ENCODE results near the gene RADIL. TPM values are rescaled to one million over a fixed set of nuclear protein-coding genes. Genes with fewer than 3 reads are reported as not detected.

The RADIL gene
- total RNA-seq, result 10 to 100 TPM; 23.2 to 31.0 (median 27.1) TPM

- Histone ChIP-seq H3K9me3 (no peaks in the 10 kb centered on the region), H3K27ac (peak within 1 kb of the TSS; percentile 79 to 91 (median 90)), H3K4me1 (peaks cover 0 to 47% (median 6%) of the 10 kb centered on the region in 4 donors), H3K36me3 (no peaks in the 10 kb centered on the region), H3K27me3 (no peaks in the 10 kb centered on the region), H3K4me3 (peak within 1 kb of the TSS; percentile 56 to 88 (median 84))
- TF ChIP-seq EP300 (IDR thresholded peaks at IDR 0.05) (peak in 1 of 2 donors; percentile 49), CTCF (IDR thresholded peaks at IDR 0.05) (peak; percentile 68 to 98 (median 93)), POLR2A (IDR thresholded peaks at IDR 0.05) (peak in 1 of 2 donors; percentile 74)
- DNase-seq (ENCODE audit: low spot score in 2 of 2), result peak; percentile 94 to 95
- 4 to 9% methylated on average over 18 to 41 of the region's 72 CpGs for WGBS, 2 donors
These were observed at the start of gene RADIL for GRCh38 chr7:4883372-4884144. Gene RADIL, minus strand, starts transcription at chr7:4883716. Its CDS starts 5,577 bp downstream, at chr7:4878139.

GRCh38 chr7:4931943-4932342 lies 48.4 kb upstream of the RADIL start:
- 14 to 31% methylated on average over 12 of the region's 12 CpGs for WGBS, 2 donors
- Histone ChIP-seq H3K9me3 (no peaks in the 10 kb centered on the region), H3K27me3 (peaks cover 0 to 2% of the 10 kb centered on the region in 2 donors), H3K36me3 (no peaks in the 10 kb centered on the region), H3K4me3 (no peak overlapping the region), H3K27ac (peak overlapping the region; percentile 44 to 84 (median 68)), H3K4me1 (peaks cover 0 to 5% (median 0%) of the 10 kb centered on the region in 4 donors)
- peak; percentile 11 to 42 for DNase-seq (ENCODE audit: low spot score in 2 of 2)
- TF ChIP-seq EP300 (IDR thresholded peaks at IDR 0.05), result peak; percentile 45 to 79
- TF ChIP-seq CTCF (IDR thresholded peaks at IDR 0.05), result peak in 1 of 5 experiments; percentile 32
- TF ChIP-seq POLR2A (IDR thresholded peaks at IDR 0.05), result peak in 1 of 2 donors; percentile 51

- no peaks in the 10 kb centered on the region for H3K9me3 ChIP-seq
- H3K36me3 ChIP-seq, result no peaks in the 10 kb centered on the region
- no peak for DNase-seq (ENCODE audit: low spot score in 2 of 2)
- 87% methylated on average over 8 of the region's 8 CpGs for WGBS, 2 donors
- TF ChIP-seq POLR2A (IDR thresholded peaks at IDR 0.05) (no peak), EP300 (IDR thresholded peaks at IDR 0.05) (no peak), CTCF (IDR thresholded peaks at IDR 0.05) (no peak)
- H3K4me1 ChIP-seq, result peaks cover 0 to 5% (median 0%) of the 10 kb centered on the region in 4 donors
- H3K4me3 ChIP-seq, result no peak overlapping the region
- no peak overlapping the region for H3K27ac ChIP-seq
- H3K27me3 ChIP-seq, result peaks cover 0 to 2% of the 10 kb centered on the region in 2 donors
These were observed 45.5 kb upstream of the RADIL start for GRCh38 chr7:4929005-4929404.

- DNase-seq (ENCODE audit: low spot score in 2 of 2), result no peak
- Histone ChIP-seq H3K27ac (no peak overlapping the region), H3K9me3 (no peaks in the 10 kb centered on the region), H3K4me1 (peaks cover 0 to 5% (median 0%) of the 10 kb centered on the region in 4 donors), H3K36me3 (no peaks in the 10 kb centered on the region), H3K4me3 (no peak overlapping the region), H3K27me3 (peaks cover 0 to 2% of the 10 kb centered on the region in 2 donors)
- 81 to 93% methylated on average over 1 to 2 of the region's 2 CpGs for WGBS, 2 donors
- TF ChIP-seq EP300 (IDR thresholded peaks at IDR 0.05) (no peak), POLR2A (IDR thresholded peaks at IDR 0.05) (no peak), CTCF (IDR thresholded peaks at IDR 0.05) (no peak)
These were observed 44.9 kb upstream of the RADIL start for GRCh38 chr7:4928445-4928844.

All from tibial nerve (tissue), 4 donors.